H1 (cell line): ENCODE results near the gene AK5. TPM values are rescaled to one million over a fixed set of nuclear protein-coding genes. Genes with fewer than 3 reads are reported as not detected.

ENCODE experiments used
- CTCF ChIA-PET: fragments of 300-600 bp; sonication (Branson Sonifier 250); formaldehyde crosslinking; loops from one replicate; lab custom pipeline; 2021; ENCODE audit not compliant: partially characterized antibody; lab: Charles Lee
- POLR2A ChIA-PET: fragments of 300-600 bp; sonication (Branson Sonifier 250); formaldehyde crosslinking; loops from one replicate; lab custom pipeline; 2021; ENCODE audit warnings: inconsistent platforms; ENCODE audit not compliant: partially characterized antibody; lab: Charles Lee
- DNase-seq, 2 experiments: peaks; one replicate each; pipeline versions ENCODE4 v3.0.0 to v3.0.0-alpha.2; 2010 to 2022; ENCODE audit warnings: low spot score in 2 of 2, low read depth in 1 of 2, mixed read lengths in 1 of 2
- FAIRE-seq: peaks from 2 replicates; lab custom pipeline; 2011; peaks lifted over from hg19 to GRCh38; lab: Jason Lieb, UNC
- H2AFZ ChIP-seq: 2 replicates; pipeline ENCODE4 v1.8.1; 2012; ENCODE audit warnings: low read length, inconsistent platforms
- H2AK5ac ChIP-seq: 2 replicates; pipeline ENCODE4 v1.6.1; 2013; ENCODE audit warnings: low read depth, low read length
- H2BK120ac ChIP-seq: replicated peaks from 2 replicates; pipeline ENCODE3; 2013; ENCODE audit warnings: low read depth, low read length, inconsistent platforms
- H2BK12ac ChIP-seq: 2 replicates; pipeline ENCODE4 v1.6.1; 2013; ENCODE audit warnings: low read depth, low read length
- H2BK15ac ChIP-seq: 2 replicates; pipeline ENCODE4 v1.6.1; 2013; ENCODE audit warnings: low read length
- H2BK20ac ChIP-seq: 2 replicates; pipeline ENCODE4 v1.6.1; 2013; ENCODE audit warnings: low read length
- H2BK5ac ChIP-seq: 2 replicates; pipeline ENCODE4 v1.6.1; 2013; ENCODE audit warnings: low read depth, low read length
- H3K14ac ChIP-seq: 2 replicates; pipeline ENCODE4 v1.6.1; 2013; ENCODE audit warnings: inconsistent platforms; ENCODE audit not compliant: insufficient read length
- H3K18ac ChIP-seq: 2 replicates; pipeline ENCODE4 v1.6.1; 2013; ENCODE audit warnings: low read length; ENCODE audit errors: extremely low read depth
- H3K23ac ChIP-seq: 2 replicates; pipeline ENCODE4 v1.6.1; 2013; ENCODE audit warnings: inconsistent platforms; ENCODE audit not compliant: insufficient read length
- H3K23me2 ChIP-seq: 2 replicates; pipeline ENCODE4 v1.6.1; 2013; ENCODE audit warnings: low read depth, low read length
- H3K27ac ChIP-seq: 2 replicates; pipeline ENCODE4 v1.6.1; 2011; ENCODE audit warnings: low read depth, low read length, inconsistent platforms
- H3K27me3 ChIP-seq, 4 experiments: replicated peaks in 1 of 4; 1 replicate in 1 of 4; 2 replicates in 3 of 4; pipeline versions ENCODE4 v1.6.1 to v1.8.1; 2011 to 2013; ENCODE audit warnings: low read length in 3 of 4, mild to moderate bottlenecking in 3 of 4, inconsistent platforms in 2 of 4, mixed read lengths in 2 of 4, moderate library complexity in 1 of 4; ENCODE audit not compliant: control insufficient read depth in 3 of 4, insufficient read depth in 3 of 4; ENCODE audit errors: extremely low read depth in 1 of 4
- H3K36me3 ChIP-seq, 4 experiments: 2 replicates each; pipeline versions ENCODE4 v1.6.1 to v1.8.1; 2011 to 2013; ENCODE audit warnings: mild to moderate bottlenecking in 4 of 4, low read length in 3 of 4, moderate library complexity in 2 of 4, control low read depth in 1 of 4, inconsistent platforms in 1 of 4; ENCODE audit not compliant: insufficient read depth in 4 of 4, control insufficient read depth in 2 of 4
- H3K4ac ChIP-seq: replicated peaks from 2 replicates; pipeline ENCODE3; 2013; ENCODE audit warnings: low read length, low read depth, mixed read lengths, inconsistent platforms; ENCODE audit not compliant: insufficient read length
- H3K4me1 ChIP-seq, 4 experiments: replicated peaks in 1 of 4; 1 replicate in 1 of 4; 2 replicates in 3 of 4; pipeline versions ENCODE4 v1.6.1 to v1.8.1; 2011 to 2013; ENCODE audit warnings: low read length in 3 of 4, inconsistent platforms in 2 of 4, mixed read lengths in 1 of 4; ENCODE audit not compliant: insufficient read depth in 4 of 4, control insufficient read depth in 3 of 4
- H3K4me2 ChIP-seq, 2 experiments: 2 replicates each; pipeline versions ENCODE4 v1.6.1 to v1.8.1; 2011 to 2013; ENCODE audit warnings: low read depth in 2 of 2, low read length in 2 of 2, control low read depth in 1 of 2, inconsistent platforms in 1 of 2, mild to moderate bottlenecking in 1 of 2; ENCODE audit not compliant: insufficient read depth in 1 of 2
- H3K4me3 ChIP-seq, 4 experiments: fragments of 200-600, 300-600 bp in 1 of 4; sonication (generic), shearing (Covaris generic), sonication (Bioruptor Twin) in 1 of 4; 2 replicates each; pipeline versions ENCODE4 v1.5.1 to v1.8.1; 2011 to 2016; ENCODE audit warnings: low read length in 4 of 4, low read depth in 3 of 4, control low read depth in 2 of 4, inconsistent platforms in 2 of 4, mild to moderate bottlenecking in 2 of 4, mixed read lengths in 1 of 4, moderate library complexity in 1 of 4; ENCODE audit not compliant: insufficient read depth in 2 of 4; ENCODE audit errors: extremely low read depth in 1 of 4
- H3K56ac ChIP-seq: replicated peaks from 2 replicates; pipeline ENCODE3; 2013; ENCODE audit warnings: low read depth, mild to moderate bottlenecking, mixed read lengths, low read length, inconsistent platforms; ENCODE audit not compliant: insufficient read length
- H3K79me1 ChIP-seq: 2 replicates; pipeline ENCODE4 v1.6.1; 2013; ENCODE audit warnings: low read depth, low read length, control low read depth
- H3K79me2 ChIP-seq, 2 experiments: 2 replicates each; pipeline versions ENCODE4 v1.6.1 to v1.8.1; 2012 to 2013; ENCODE audit warnings: low read length in 2 of 2, mild to moderate bottlenecking in 2 of 2, inconsistent platforms in 1 of 2; ENCODE audit not compliant: insufficient read depth in 2 of 2, control insufficient read depth in 1 of 2
- H3K9ac ChIP-seq, 4 experiments: replicated peaks in 1 of 4; 1 replicate in 1 of 4; 2 replicates in 3 of 4; pipeline versions ENCODE4 v1.6.1 to v1.8.1; 2011 to 2013; ENCODE audit warnings: low read depth in 3 of 4, low read length in 3 of 4, control low read depth in 2 of 4, mild to moderate bottlenecking in 2 of 4, moderate library complexity in 2 of 4, inconsistent platforms in 1 of 4; ENCODE audit errors: extremely low read depth in 1 of 4
- H3K9me3 ChIP-seq, 2 experiments: 2 replicates each; pipeline versions ENCODE4 v1.6.1 to v1.8.1; 2012 to 2013; ENCODE audit warnings: mild to moderate bottlenecking in 2 of 2, moderate library complexity in 2 of 2, control low read depth in 1 of 2, inconsistent platforms in 1 of 2, low read depth in 1 of 2, low read length in 1 of 2, mixed read lengths in 1 of 2; ENCODE audit not compliant: insufficient read depth in 2 of 2
- H4K20me1 ChIP-seq, 2 experiments: replicated peaks in 1 of 2; 2 replicates each; pipeline versions ENCODE3 to v1.8.1; 2011 to 2013; ENCODE audit warnings: inconsistent platforms in 2 of 2, low read length in 2 of 2, mild to moderate bottlenecking in 1 of 2; ENCODE audit not compliant: insufficient read depth in 2 of 2, control insufficient read depth in 1 of 2
- H4K5ac ChIP-seq: 2 replicates; pipeline ENCODE4 v1.6.1; 2013; ENCODE audit warnings: low read length, low read depth, mixed read lengths, inconsistent platforms; ENCODE audit not compliant: insufficient read length
- H4K8ac ChIP-seq: 2 replicates; pipeline ENCODE4 v1.8.0; 2013; ENCODE audit warnings: mild to moderate bottlenecking, moderate library complexity, low read length, inconsistent platforms; ENCODE audit not compliant: insufficient read depth; ENCODE audit errors: extremely low read depth
- H4K91ac ChIP-seq: replicated peaks from 2 replicates; pipeline ENCODE3; 2013; ENCODE audit warnings: low read length, mixed read lengths, inconsistent platforms; ENCODE audit not compliant: insufficient read length
- EGR1 ChIP-seq: IDR thresholded peaks from 2 replicates; pipeline ENCODE4 v1.6.1; 2011; ENCODE audit warnings: low read depth, low read length, borderline replicate concordance
- GABPA ChIP-seq: IDR thresholded peaks from 2 replicates; pipeline ENCODE4 v1.6.1; 2011; ENCODE audit warnings: mild to moderate bottlenecking, low read length, moderate library complexity, borderline replicate concordance; ENCODE audit not compliant: insufficient read depth
- HDAC2 ChIP-seq, 2 experiments: fragments of 300-600 bp in 1 of 2; sonication (generic) in 1 of 2; IDR thresholded peaks; 2 replicates each; pipeline ENCODE4 v1.6.1; 2011 to 2012; ENCODE audit warnings: low read depth in 2 of 2, low read length in 2 of 2, mild to moderate bottlenecking in 2 of 2, moderate library complexity in 2 of 2, borderline replicate concordance in 1 of 2, inconsistent platforms in 1 of 2
- HDAC6 ChIP-seq: IDR thresholded peaks from one replicate; pipeline ENCODE4 v1.7.1; 2012; ENCODE audit warnings: low read depth, mild to moderate bottlenecking, inconsistent platforms, low read length, moderate library complexity
- KDM1A ChIP-seq: fragments of 200-600, 300-600 bp; sonication (generic); IDR thresholded peaks from 2 replicates; pipeline ENCODE4 v1.7.1; 2016; ENCODE audit warnings: mild to moderate bottlenecking, low read length, borderline replicate concordance
- POLR2AphosphoS5 ChIP-seq: IDR thresholded peaks from 2 replicates; pipeline ENCODE4 v1.6.1; 2011; ENCODE audit warnings: low read depth, low read length
- POU5F1 ChIP-seq: IDR thresholded peaks from 2 replicates; pipeline ENCODE4 v1.6.1; 2011; ENCODE audit warnings: low read depth, mild to moderate bottlenecking, low read length, moderate library complexity
- RAD21 ChIP-seq, 2 experiments: IDR thresholded peaks in 1 of 2; conservative IDR thresholded peaks in 1 of 2; 2 replicates each; pipeline ENCODE4 v1.6.1; 2011; ENCODE audit warnings: low read depth in 2 of 2, low read length in 2 of 2, improper control_type of control experiment in 1 of 2, inconsistent platforms in 1 of 2, mild to moderate bottlenecking in 1 of 2, moderate library complexity in 1 of 2
- RBBP5 ChIP-seq: IDR thresholded peaks from 2 replicates; pipeline ENCODE4 v1.7.1; 2012; ENCODE audit warnings: low read depth, mild to moderate bottlenecking, inconsistent platforms, low read length, moderate library complexity, borderline replicate concordance
- RXRA ChIP-seq: IDR thresholded peaks from 2 replicates; pipeline ENCODE4 v1.6.1; 2011; ENCODE audit warnings: low read depth, mild to moderate bottlenecking, low read length, moderate library complexity; ENCODE audit not compliant: insufficient read depth
- TCF12 ChIP-seq: IDR thresholded peaks from 2 replicates; pipeline ENCODE4 v1.6.1; 2011; ENCODE audit warnings: low read depth, mild to moderate bottlenecking, low read length
- USF2 ChIP-seq: IDR thresholded peaks from 2 replicates; pipeline ENCODE4 v1.6.1; 2011; ENCODE audit warnings: low read length, improper control_type of control experiment
- ZNF274 ChIP-seq: IDR thresholded peaks from 2 replicates; pipeline ENCODE4 v1.7.0; 2012; ENCODE audit warnings: low read length, borderline replicate concordance; ENCODE audit errors: extremely low read depth
- polyA plus RNA-seq, 7 experiments: library from polyadenylated mRNA; depleted of rRNA in 3 of 7; stranded (reverse) in 5 of 7; unstranded in 2 of 7; fragments of >200 nt in 5 of 7; fragments of 200-250 nt in 2 of 7; gene quantifications; 1 replicate in 5 of 7; 2 replicates in 1 of 7; 4 replicates in 1 of 7; pipeline versions ENCODE4 v1.2.1 to v1.2.3, GENCODE V29; 2011 to 2013; ENCODE audit warnings: missing spikeins in 2 of 7, mixed read lengths in 2 of 7
- total RNA-seq: library from RNA; stranded (reverse); fragmentation: NEBNext Ultra II Directional; extraction: Animal tissue kit (Norgen Biotek cat#: 25700); gene quantifications from 2 replicates; pipeline ENCODE4 v1.2.1, GENCODE V29; 2021

AK5 gene
- total and polyA plus RNA-seq, 2 of the 8 experiments (the other 6 are each of a cell fraction or from before 2014, with no cell fraction given), result 2.0 to 7.1 TPM

GRCh38 chr1:77386276-77386675, 104.5 kb downstream of the AK5 start:
- Histone ChIP-seq H3K23me2 (no peaks in the 10 kb centered on the region), H4K5ac (no peak overlapping the region), H2BK5ac (no peak overlapping the region), H3K36me3 (no peaks in the 10 kb centered on the region), H3K56ac (no peak overlapping the region), H3K14ac (no peak overlapping the region), H4K91ac (no peak overlapping the region), H3K27me3 (no peaks in the 10 kb centered on the region), H2AFZ (no peak overlapping the region), H3K79me1 (no peaks in the 10 kb centered on the region), H2BK15ac (no peak overlapping the region; the same call in 1 of the 2 replicates), H4K8ac (no peak overlapping the region), H3K79me2 (no peaks in the 10 kb centered on the region), H3K4me2 (no peak overlapping the region), H2BK20ac (no peak overlapping the region), H3K9ac (no peak overlapping the region), H4K20me1 (no peaks in the 10 kb centered on the region), H3K4me3 (no peak overlapping the region), H3K23ac (no peak overlapping the region), H2BK120ac (no peak overlapping the region), H3K18ac (no peak overlapping the region), H3K27ac (no peak overlapping the region), H3K9me3 (no peaks in the 10 kb centered on the region), H3K4ac (no peak overlapping the region), H3K4me1 (no peaks in the 10 kb centered on the region; a peak in 1 of 7 replicates), H2BK12ac (no peak overlapping the region), H2AK5ac (no peak overlapping the region)
- FAIRE-seq, result no peak
- DNase-seq, result no peak
- CTCF ChIA-PET, result interaction anchor here (0.8 kb wide), 1 partner anchor 34 kb away, joined by 3 read pairs; no protein-coding TSS in a partner anchor
- POLR2A ChIA-PET, result interaction anchor here (1.7 kb wide), 1 partner anchor 26 kb away, joined by 5 read pairs; no protein-coding TSS in a partner anchor
- TF ChIP-seq TCF12, result no peak
- no peak for TF ChIP-seq KDM1A
- no peak for TF ChIP-seq HDAC2 (IDR thresholded peaks at IDR 0.05; ENCODE audit: borderline replicate concordance in 1 of 2, low read depth in 2 of 2, low read length in 2 of 2)
- TF ChIP-seq USF2, result no peak
- no peak for TF ChIP-seq EGR1
- TF ChIP-seq HDAC6, result no peak
- TF ChIP-seq RXRA, result no peak
- no peak for TF ChIP-seq RAD21 (IDR thresholded peaks at IDR 0.05 in 1 of 2, conservative IDR thresholded peaks at IDR 0.05 in 1 of 2; ENCODE audit: low read depth in 2 of 2, low read length in 2 of 2)
- no peak for TF ChIP-seq GABPA
- TF ChIP-seq ZNF274, result no peak
- no peak for TF ChIP-seq POU5F1
- TF ChIP-seq POLR2AphosphoS5, result no peak
- TF ChIP-seq RBBP5, result no peak
